ENCODE measurements around the gene DENND5B.
"Not testable (repeated sequence)": the region's sequence is repeated elsewhere in the genome, so short reads cannot be mapped to it uniquely, and the experiment has no call there.

DENND5B gene

DNA sequence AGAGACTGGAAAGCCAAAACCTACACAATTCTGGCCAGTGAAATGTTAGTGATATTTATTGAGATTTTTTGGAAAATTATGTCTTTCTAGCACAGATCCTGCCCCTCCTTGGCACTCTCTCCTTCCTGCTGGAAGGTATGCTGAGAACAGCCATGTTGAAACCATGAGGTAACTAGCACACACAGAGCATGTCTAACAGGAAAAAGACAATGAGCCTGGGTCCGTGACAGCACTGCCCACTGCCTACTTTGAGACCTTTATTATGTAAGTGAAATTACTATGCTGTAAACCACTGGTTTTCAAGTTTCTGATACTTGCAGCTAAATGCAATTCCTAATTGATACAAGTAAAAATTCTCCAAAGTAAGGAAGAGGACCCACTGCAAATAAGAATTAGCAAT is 183.4 kb downstream of the DENND5B start:
- no peak for DNase-seq (ENCODE audit: extremely low spot score)
- ChIA-PET CTCF (interaction anchor here (0.6 kb wide), 1 partner anchor 68 kb away, joined by 3 read pairs; no protein-coding TSS in a partner anchor), POLR2A (no interaction called here)
- TF ChIP-seq FOXA1 (IDR thresholded peaks at IDR 0.05): no peak
- no peak for TF ChIP-seq BHLHE40 (IDR thresholded peaks at IDR 0.05; ENCODE audit: borderline replicate concordance)
- no peak for TF ChIP-seq ARNT (IDR thresholded peaks at IDR 0.05)
- TF ChIP-seq SUZ12 (IDR thresholded peaks at IDR 0.05): no peak
- TF ChIP-seq, protein P1, sequence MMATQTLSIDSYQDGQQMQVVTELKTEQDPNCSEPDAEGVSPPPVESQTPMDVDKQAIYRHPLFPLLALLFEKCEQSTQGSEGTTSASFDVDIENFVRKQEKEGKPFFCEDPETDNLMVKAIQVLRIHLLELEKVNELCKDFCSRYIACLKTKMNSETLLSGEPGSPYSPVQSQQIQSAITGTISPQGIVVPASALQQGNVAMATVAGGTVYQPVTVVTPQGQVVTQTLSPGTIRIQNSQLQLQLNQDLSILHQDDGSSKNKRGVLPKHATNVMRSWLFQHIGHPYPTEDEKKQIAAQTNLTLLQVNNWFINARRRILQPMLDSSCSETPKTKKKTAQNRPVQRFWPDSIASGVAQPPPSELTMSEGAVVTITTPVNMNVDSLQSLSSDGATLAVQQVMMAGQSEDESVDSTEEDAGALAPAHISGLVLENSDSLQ (IDR thresholded peaks at IDR 0.05): no peak
- no peak for TF ChIP-seq LEF1 (IDR thresholded peaks at IDR 0.05; ENCODE audit: borderline replicate concordance)
- TF ChIP-seq NFRKB (IDR thresholded peaks at IDR 0.05): no peak
- no peak for TF ChIP-seq TARDBP (IDR thresholded peaks at IDR 0.05)
- TF ChIP-seq L3MBTL2 (conservative IDR thresholded peaks at IDR 0.05): no peak
- no peak for TF ChIP-seq CTBP1 (IDR thresholded peaks at IDR 0.05; ENCODE audit: borderline replicate concordance)
- no peak for TF ChIP-seq FOXK2 (IDR thresholded peaks at IDR 0.05)
- TF ChIP-seq ZNF384 (IDR thresholded peaks at IDR 0.05): no peak

DNA sequence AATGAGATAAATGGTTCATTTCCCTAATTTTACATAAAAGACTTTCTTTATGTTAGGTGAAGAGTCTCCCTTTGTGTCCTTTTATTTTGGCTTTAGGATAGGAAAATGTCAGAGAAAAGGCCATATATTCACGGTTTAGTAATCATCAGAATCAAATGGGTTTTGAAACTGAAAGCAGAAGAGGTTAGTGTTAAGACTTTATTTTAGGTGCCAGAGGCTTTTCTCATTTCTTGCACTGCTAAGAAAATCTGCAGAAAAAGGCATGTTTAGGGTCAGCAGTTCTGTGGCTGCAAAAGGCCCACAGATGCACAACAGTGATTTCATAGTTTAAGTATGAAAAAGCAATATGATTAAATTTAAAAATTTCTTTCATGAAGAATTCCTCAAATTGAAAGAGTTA is 184.6 kb downstream of the DENND5B start:
- CTCF ChIA-PET: interaction anchor here (0.7 kb wide), 1 partner anchor 230 kb away, joined by 3 read pairs; no protein-coding TSS in a partner anchor

DNA sequence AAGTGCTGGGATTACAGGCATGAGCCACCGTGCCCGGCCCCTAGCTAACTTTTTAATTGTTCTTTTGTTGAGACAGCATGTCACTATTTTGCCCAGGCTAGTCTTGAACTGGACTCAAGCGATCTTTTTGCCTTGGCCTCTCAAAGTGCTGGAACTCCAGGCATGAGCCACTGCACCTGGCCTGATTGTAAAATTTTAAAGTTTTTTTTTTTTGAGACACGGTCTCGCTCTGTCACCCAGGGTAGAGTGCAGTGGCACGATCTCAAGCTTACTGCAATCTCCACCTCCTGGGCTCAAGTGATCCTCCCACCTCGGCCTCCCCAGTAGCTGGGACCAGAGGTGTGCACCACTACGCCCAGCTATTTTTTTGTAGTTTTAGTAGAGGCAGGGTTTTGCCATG is 185.9 kb downstream of the DENND5B start:
- POLR2A ChIA-PET: interaction anchor here (0.6 kb wide), 1 partner anchor 228 kb away, joined by 4 read pairs; no protein-coding TSS in a partner anchor
- no peak for TF ChIP-seq ELF4 (IDR thresholded peaks at IDR 0.05)
- TF ChIP-seq SUZ12 (IDR thresholded peaks at IDR 0.05): no peak
- TF ChIP-seq CTBP1 (IDR thresholded peaks at IDR 0.05; ENCODE audit: borderline replicate concordance): no peak
- TF ChIP-seq FOXK2 (IDR thresholded peaks at IDR 0.05): no peak
- TF ChIP-seq FOXA1 (IDR thresholded peaks at IDR 0.05): no peak
- TF ChIP-seq BHLHE40 (IDR thresholded peaks at IDR 0.05; ENCODE audit: borderline replicate concordance): no peak
- no peak for TF ChIP-seq L3MBTL2 (conservative IDR thresholded peaks at IDR 0.05)
- TF ChIP-seq FOXM1 (IDR thresholded peaks at IDR 0.05; ENCODE audit: borderline replicate concordance): no peak
- no peak for TF ChIP-seq LEF1 (IDR thresholded peaks at IDR 0.05; ENCODE audit: borderline replicate concordance)
- TF ChIP-seq HDGF (IDR thresholded peaks at IDR 0.05; ENCODE audit: borderline replicate concordance): no peak
- TF ChIP-seq ZNF384 (IDR thresholded peaks at IDR 0.05): no peak
- TF ChIP-seq, protein P1 (IDR thresholded peaks at IDR 0.05): no peak
- no peak for DNase-seq (ENCODE audit: extremely low spot score)
- CTCF ChIA-PET: no interaction called here

More for the DNA sequence above, 184.6 kb downstream of the DENND5B start:
- DNase-seq (ENCODE audit: extremely low spot score): no peak
- POLR2A ChIA-PET: no interaction called here
- TF ChIP-seq CTBP1 (IDR thresholded peaks at IDR 0.05; ENCODE audit: borderline replicate concordance) (no peak), BHLHE40 (IDR thresholded peaks at IDR 0.05; ENCODE audit: borderline replicate concordance) (no peak), L3MBTL2 (conservative IDR thresholded peaks at IDR 0.05) (no peak), FOXA1 (IDR thresholded peaks at IDR 0.05) (no peak), SP1 (IDR thresholded peaks at IDR 0.05) (no peak), FOXK2 (IDR thresholded peaks at IDR 0.05) (no peak), ARNT (IDR thresholded peaks at IDR 0.05) (no peak), LEF1 (IDR thresholded peaks at IDR 0.05; ENCODE audit: borderline replicate concordance) (no peak), FOXM1 (IDR thresholded peaks at IDR 0.05; ENCODE audit: borderline replicate concordance) (no peak), SUZ12 (IDR thresholded peaks at IDR 0.05) (no peak), TARDBP (IDR thresholded peaks at IDR 0.05) (no peak), ZNF384 (IDR thresholded peaks at IDR 0.05) (no peak), HDGF (IDR thresholded peaks at IDR 0.05; ENCODE audit: borderline replicate concordance) (no peak), NFRKB (IDR thresholded peaks at IDR 0.05) (no peak)
- TF ChIP-seq, protein P1 (IDR thresholded peaks at IDR 0.05): no peak

DNA sequence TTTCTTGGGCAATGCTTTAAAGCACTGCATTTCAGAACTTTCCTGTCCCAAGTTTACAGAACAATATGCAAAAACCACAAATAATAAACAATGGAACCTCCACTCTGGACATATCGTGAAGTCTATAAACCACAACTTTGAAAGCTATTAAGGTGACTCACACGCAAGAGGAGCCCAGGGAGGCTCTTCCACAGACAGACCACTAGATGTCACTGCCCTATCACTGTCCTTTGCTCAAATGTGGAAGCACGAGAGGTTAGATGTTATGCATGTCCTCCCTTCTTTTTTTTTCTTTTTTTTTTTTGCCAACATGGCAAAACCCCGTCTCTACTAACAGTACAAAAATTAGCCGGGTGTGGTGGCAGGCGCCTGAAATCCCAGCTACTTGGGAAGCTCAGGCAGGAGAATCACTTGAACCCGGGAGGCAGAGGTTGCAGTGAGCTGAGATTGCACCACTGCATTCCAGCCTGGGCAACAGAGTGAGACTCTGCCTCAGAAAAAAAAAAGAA is 187.8 kb downstream of the DENND5B start:
- TF ChIP-seq ZNF384 (IDR thresholded peaks at IDR 0.05): peak; percentile 96
- POLR2A ChIA-PET: not testable (repeated sequence)

DNA sequence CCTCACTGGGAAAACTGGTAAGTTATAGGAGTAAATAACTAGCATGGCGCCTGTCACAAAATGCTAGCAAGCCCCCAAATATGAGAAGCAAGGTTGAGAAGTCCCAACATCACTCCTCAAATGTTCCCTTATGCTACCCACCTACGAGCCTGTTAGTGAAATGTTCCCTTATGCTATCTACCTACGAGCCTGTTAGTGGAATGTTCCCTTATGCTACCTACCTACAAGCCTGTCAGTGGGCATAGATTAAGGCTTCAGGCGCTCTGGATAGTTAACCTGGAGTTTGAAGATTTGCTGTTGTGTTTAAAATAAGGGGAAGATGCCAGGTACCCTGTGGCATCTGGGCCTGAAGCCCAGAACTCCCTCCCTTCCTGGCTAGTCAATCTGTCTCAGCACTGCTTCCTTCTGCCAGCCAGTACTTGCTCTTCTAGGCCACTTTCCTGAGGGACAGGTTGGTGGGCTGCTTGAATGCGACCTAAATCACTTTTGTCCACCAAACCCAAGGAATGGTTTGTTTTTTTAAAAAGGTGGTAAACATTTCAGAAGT is 197.9 kb downstream of the DENND5B start:
- TF ChIP-seq CTBP1 (IDR thresholded peaks at IDR 0.05; ENCODE audit: borderline replicate concordance): no peak
- no peak for TF ChIP-seq LEF1 (IDR thresholded peaks at IDR 0.05; ENCODE audit: borderline replicate concordance)
- no peak for TF ChIP-seq FOXA1 (IDR thresholded peaks at IDR 0.05)
- no peak for TF ChIP-seq SP1 (IDR thresholded peaks at IDR 0.05)
- no peak for TF ChIP-seq ZNF384 (IDR thresholded peaks at IDR 0.05)
- no peak for TF ChIP-seq FOXM1 (IDR thresholded peaks at IDR 0.05; ENCODE audit: borderline replicate concordance)
- TF ChIP-seq SUZ12 (IDR thresholded peaks at IDR 0.05): no peak
- no peak for TF ChIP-seq TARDBP (IDR thresholded peaks at IDR 0.05)
- no peak for TF ChIP-seq BHLHE40 (IDR thresholded peaks at IDR 0.05; ENCODE audit: borderline replicate concordance)
- TF ChIP-seq ARNT (IDR thresholded peaks at IDR 0.05): no peak
- TF ChIP-seq, protein P1 (IDR thresholded peaks at IDR 0.05): no peak
- TF ChIP-seq HDGF (IDR thresholded peaks at IDR 0.05; ENCODE audit: borderline replicate concordance): no peak
- TF ChIP-seq L3MBTL2 (conservative IDR thresholded peaks at IDR 0.05): no peak
- DNase-seq (ENCODE audit: extremely low spot score): no peak
- ChIA-PET CTCF (no interaction called here), POLR2A (no interaction called here)

More for the DNA sequence above, 187.8 kb downstream of the DENND5B start:
- CTCF ChIA-PET: interaction anchor here (0.5 to 1.4 kb wide), 19 partner anchors 10 to 908 kb away, joined by 3 to 11 read pairs (median 4); no protein-coding TSS in a partner anchor
- peak; percentile 80 for DNase-seq (ENCODE audit: extremely low spot score)

Data from HEK293T (cell line).